Rectal smooth muscle tissue (tissue), 1 donor: Measurements from ENCODE around the gene NEDD4L.

ENCODE experiments used
- H3K27ac ChIP-seq: one replicate; pipeline ENCODE4 v1.7.0; 2013; ENCODE audit warnings: low read depth, low read length, inconsistent platforms
- H3K27me3 ChIP-seq: one replicate; pipeline ENCODE4 v1.7.0; 2013; ENCODE audit warnings: low read length; ENCODE audit not compliant: control insufficient read depth, insufficient read depth
- H3K36me3 ChIP-seq: one replicate; pipeline ENCODE4 v1.7.0; 2013; ENCODE audit warnings: low read length; ENCODE audit not compliant: control insufficient read depth, insufficient read depth
- H3K4me1 ChIP-seq: one replicate; pipeline ENCODE4 v1.7.0; 2013; ENCODE audit warnings: low read length; ENCODE audit not compliant: control insufficient read depth, insufficient read depth
- H3K4me3 ChIP-seq: one replicate; pipeline ENCODE4 v1.7.0; 2013; ENCODE audit warnings: low read length
- H3K9ac ChIP-seq: one replicate; pipeline ENCODE4 v1.7.0; 2013; ENCODE audit warnings: low read length

Gene NEDD4L

DNA sequence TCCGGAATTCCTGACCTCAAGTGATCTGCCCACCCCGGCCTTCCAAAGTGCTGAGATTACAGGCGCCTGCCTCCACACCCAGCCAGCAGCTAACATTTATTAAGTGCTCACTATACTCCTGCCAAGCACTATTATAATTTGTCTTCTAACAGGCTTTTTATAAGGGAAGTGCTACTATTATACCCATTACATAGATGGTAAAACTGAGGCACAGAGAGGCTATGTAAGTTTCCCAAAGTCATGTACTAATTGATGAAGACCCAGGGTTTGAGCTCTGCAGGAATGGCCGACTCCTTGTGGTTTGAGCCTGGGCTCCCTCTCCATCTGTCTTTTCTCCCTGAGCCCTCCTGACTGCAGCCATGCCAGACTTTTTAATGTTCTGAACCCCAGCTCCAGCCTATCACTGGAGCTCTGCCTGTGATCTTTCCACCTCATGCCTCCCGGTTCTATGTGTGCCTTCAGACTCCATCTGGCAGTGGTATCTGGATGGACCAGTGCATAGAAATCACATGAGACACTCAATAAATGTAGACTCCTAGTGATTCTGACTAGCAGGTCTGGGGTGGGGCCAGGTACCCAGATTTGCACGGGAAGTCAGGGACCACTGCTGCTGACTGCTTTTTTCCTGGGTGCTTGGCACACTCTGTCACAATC is 197.1 kb downstream of the NEDD4L start:
- Histone ChIP-seq H3K4me1 (no peaks in the 10 kb centered on the region), H3K4me3 (no peak overlapping the region), H3K27me3 (no peaks in the 10 kb centered on the region), H3K27ac (no peak overlapping the region), H3K9ac (no peak overlapping the region), H3K36me3 (no peaks in the 10 kb centered on the region)

DNA sequence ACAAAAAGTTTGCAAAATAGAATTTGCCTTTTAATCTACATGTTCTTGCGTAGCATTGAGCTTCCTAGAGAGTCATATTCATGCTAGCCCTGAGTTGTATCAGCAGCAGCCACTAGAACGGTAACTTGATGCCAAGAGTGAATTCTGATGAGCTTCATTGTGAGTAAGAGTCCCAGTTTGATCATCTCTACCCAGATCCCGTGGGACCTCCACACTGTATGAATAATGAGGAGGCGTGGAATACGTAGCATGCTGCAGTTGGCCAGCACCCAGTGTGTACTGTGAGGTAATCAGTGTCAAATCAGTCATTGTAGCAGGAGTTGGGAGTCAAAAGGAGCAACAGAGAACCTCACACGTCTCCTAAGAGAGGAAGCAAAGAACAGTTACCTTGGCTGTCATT is 197.9 kb downstream of the NEDD4L start:
- no peaks in the 10 kb centered on the region for H3K36me3 ChIP-seq
- no peak overlapping the region for H3K9ac ChIP-seq
- H3K27me3 ChIP-seq, result no peaks in the 10 kb centered on the region
- H3K4me3 ChIP-seq, result no peak overlapping the region
- no peak overlapping the region for H3K27ac ChIP-seq
- H3K4me1 ChIP-seq, result no peaks in the 10 kb centered on the region

DNA sequence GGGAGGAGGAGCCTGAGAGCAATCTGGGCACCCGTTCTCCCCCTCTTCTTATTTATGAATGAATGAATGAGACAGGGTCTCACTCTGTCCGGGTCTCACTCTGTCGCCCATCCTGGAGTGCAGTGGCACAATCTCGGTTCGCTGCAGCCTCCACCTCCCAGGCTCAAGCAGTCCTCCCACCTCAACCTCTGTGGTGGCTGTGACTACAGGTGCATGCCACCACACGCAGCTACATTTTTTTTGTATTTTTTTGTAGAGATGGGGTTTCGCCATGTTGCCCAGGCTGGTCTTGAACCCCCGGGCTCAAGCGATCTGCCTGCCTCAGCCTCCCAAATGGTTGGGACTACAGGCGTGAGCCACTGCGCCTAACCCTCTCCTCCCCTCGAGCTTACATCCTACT is 198.4 kb downstream of the NEDD4L start:
- no peak overlapping the region for H3K27ac ChIP-seq

DNA sequence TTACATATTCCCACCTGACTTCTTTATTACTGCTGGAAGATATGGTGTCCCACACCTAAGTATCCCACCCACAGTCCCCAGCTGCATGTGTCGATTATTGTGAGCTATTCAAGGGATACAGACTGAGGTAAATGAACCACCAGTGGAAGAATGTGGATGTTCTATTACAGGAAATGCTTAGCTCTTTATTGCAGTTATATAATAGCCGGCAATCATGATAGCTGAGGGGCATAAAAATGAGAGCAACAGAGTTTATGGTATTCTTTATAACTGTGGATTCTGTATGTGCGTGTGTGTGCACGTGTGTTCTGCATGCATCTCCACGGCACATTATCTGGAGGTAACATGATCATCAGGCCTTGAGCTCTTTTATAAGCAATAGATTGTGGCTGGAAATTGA is 198.9 kb downstream of the NEDD4L start:
- H3K36me3 ChIP-seq, result no peaks in the 10 kb centered on the region
- H3K4me1 ChIP-seq, result no peaks in the 10 kb centered on the region
- H3K27ac ChIP-seq, result no peak overlapping the region
- no peak overlapping the region for H3K9ac ChIP-seq
- no peaks in the 10 kb centered on the region for H3K27me3 ChIP-seq
- H3K4me3 ChIP-seq, result no peak overlapping the region

More for the DNA sequence above, 198.4 kb downstream of the NEDD4L start:
- no peaks in the 10 kb centered on the region for H3K4me1 ChIP-seq
- no peak overlapping the region for H3K9ac ChIP-seq
- H3K4me3 ChIP-seq, result no peak overlapping the region
- no peaks in the 10 kb centered on the region for H3K36me3 ChIP-seq
- H3K27me3 ChIP-seq, result no peaks in the 10 kb centered on the region

DNA sequence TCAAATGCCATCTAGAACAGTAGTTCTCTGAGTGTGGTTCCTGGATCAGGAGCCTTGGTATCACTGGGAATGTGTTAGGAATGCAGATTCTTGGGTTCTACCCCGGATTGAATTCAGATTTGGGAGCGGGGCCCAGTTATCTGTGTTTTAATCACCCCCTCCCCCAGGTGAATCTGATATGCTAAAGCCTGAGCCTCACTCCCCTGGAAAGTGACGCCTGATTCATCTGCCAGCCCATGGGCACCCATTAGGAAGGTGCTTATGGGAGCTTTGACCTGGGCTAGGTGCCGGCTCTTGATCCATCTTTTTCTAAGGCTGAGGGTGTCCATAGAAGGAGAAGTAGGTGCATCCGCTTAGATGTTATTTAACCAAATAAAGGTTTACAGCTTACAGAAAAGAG is 199.4 kb downstream of the NEDD4L start:
- no peak overlapping the region for H3K9ac ChIP-seq
- H3K4me3 ChIP-seq, result no peak overlapping the region
- no peaks in the 10 kb centered on the region for H3K27me3 ChIP-seq
- H3K36me3 ChIP-seq, result no peaks in the 10 kb centered on the region
- no peak overlapping the region for H3K27ac ChIP-seq
- H3K4me1 ChIP-seq, result no peaks in the 10 kb centered on the region

DNA sequence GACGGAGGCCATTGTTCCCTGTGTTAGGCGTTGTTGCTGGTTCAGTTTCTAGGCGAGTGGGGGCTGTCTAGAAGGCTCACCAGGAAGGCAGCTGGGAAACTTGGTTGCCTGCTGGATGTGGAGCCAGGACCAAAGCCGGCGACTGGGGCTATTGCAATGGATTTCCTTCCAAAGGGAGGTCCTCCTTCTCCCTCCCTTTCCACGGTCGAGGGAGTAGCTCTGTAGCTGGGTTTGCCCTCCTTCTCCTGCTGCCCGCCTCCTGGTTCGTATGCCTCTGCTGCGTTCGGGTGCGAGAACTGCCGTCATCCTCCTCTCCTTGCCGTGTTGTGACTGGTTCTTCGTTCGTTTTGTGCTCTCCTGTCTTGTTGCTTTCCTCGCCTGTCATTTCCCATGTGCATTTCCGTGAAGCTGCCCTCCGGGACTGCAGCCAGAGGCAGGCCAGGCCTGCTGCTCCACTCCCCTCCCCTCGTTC is 203.4 kb downstream of the NEDD4L start:
- Histone ChIP-seq H3K9ac (no peak overlapping the region), H3K27me3 (no peaks in the 10 kb centered on the region), H3K4me3 (peak overlapping the region; percentile 14), H3K27ac (peak overlapping the region; percentile 82), H3K4me1 (no peaks in the 10 kb centered on the region), H3K36me3 (no peaks in the 10 kb centered on the region)

DNA sequence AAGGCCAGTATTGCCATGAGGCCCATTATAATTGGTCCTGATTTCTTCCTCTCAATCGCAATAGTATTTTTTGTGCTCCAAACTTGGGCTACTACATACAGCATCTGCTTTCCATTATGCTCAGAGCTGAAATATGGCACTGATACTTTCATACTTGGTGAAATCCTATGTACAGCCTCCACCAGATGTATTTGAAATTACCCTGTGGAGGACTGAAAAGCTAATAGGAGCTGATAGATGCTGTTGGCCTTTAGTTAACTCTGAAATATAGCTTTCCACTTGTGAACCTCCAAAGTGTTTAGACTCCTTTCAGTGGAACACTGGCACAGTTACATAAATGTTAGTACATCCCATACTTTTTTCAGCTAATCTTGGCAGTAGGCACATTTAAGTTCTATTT is 205.7 kb downstream of the NEDD4L start:
- Histone ChIP-seq H3K9ac (no peak overlapping the region), H3K27me3 (no peaks in the 10 kb centered on the region), H3K4me3 (no peak overlapping the region), H3K36me3 (no peaks in the 10 kb centered on the region), H3K4me1 (peaks cover 10% of the 10 kb centered on the region), H3K27ac (no peak overlapping the region)

DNA sequence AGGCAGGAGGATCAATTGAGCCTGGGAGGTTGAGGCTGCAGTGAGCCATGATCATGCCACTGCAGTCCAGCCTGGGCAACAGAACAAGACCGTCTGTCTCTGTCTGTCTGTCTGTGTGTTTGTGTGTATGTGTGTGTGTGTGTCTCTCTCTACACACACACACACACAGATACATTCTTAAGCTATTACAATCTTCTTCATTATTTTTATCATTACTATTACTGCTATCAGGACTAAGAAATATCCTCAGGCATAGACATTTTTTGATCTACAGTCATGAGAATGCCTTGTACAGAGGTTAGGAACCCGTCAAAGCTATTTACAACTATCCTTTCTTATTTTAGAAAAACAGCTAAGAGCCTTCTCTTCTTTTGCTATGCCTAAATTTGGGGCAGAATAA is 207.4 kb downstream of the NEDD4L start:
- no peak overlapping the region for H3K9ac ChIP-seq
- H3K27ac ChIP-seq, result peak overlapping the region; percentile 48
- no peak overlapping the region for H3K4me3 ChIP-seq
- peaks cover 10% of the 10 kb centered on the region for H3K4me1 ChIP-seq
- no peaks in the 10 kb centered on the region for H3K27me3 ChIP-seq
- H3K36me3 ChIP-seq, result no peaks in the 10 kb centered on the region

DNA sequence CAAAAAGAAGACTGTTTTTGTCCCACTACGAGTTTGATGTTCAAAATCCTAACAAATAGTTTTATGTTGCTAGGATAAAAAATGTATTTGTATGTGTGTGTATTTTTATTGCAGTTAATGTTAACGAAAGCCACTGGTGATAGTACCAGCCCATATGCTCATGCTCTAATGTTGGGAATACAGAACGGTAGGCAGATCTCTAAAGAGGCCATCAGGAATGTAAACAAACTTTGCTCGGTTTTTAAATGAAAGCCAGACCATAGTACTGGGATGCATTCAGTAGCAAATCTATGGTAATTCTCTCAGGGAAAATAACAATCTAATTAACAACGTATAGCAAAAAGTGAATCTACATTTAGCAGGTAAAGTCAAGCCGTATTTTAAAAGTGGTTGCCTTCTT is 208.1 kb downstream of the NEDD4L start:
- H3K36me3 ChIP-seq, result no peaks in the 10 kb centered on the region
- H3K9ac ChIP-seq, result no peak overlapping the region
- peaks cover 10% of the 10 kb centered on the region for H3K4me1 ChIP-seq
- no peak overlapping the region for H3K4me3 ChIP-seq
- H3K27ac ChIP-seq, result peak overlapping the region; percentile 10
- no peaks in the 10 kb centered on the region for H3K27me3 ChIP-seq

DNA sequence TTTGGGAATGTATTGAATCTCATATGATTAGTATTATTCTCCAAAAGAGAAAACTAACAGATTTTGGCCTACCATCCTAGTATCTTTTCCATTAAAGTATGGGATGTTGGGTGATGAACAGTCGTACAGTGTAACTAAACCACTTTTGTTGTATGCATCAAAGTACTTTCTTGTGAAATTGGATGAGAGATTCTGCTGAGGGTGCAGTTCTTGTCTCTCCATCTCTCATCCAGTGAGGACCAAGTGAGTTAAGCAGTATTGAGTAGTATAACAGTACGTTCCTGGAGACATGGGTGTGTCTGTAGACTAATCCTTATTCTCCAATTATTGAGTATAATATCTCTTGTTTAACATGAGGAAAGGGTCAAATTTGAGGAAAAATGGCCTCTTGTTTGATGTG is 209.3 kb downstream of the NEDD4L start:
- no peak overlapping the region for H3K4me3 ChIP-seq
- H3K9ac ChIP-seq, result no peak overlapping the region
- no peaks in the 10 kb centered on the region for H3K27me3 ChIP-seq
- no peak overlapping the region for H3K27ac ChIP-seq
- H3K4me1 ChIP-seq, result peaks cover 10% of the 10 kb centered on the region
- no peaks in the 10 kb centered on the region for H3K36me3 ChIP-seq

DNA sequence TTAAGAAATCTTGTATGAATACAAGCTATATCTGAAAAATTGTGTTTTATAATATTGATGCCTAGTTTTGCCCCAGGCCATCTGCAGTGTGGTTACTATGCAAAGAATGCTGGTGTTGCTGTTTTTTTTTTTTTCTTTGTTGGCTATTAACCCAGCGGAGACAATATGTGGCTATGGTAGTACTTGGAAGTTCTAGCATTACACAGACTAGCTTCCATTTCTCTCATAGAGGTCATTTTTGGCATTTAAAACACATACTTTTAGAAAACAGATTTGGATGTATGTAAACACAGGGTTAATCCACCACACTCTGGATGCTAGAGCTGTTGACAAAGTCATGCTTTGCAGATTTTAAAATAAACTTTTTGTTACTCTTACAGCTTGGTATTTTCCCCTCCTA is 209.8 kb downstream of the NEDD4L start:
- no peak overlapping the region for H3K4me3 ChIP-seq
- no peak overlapping the region for H3K9ac ChIP-seq
- no peaks in the 10 kb centered on the region for H3K36me3 ChIP-seq
- no peaks in the 10 kb centered on the region for H3K27me3 ChIP-seq
- peaks cover 10% of the 10 kb centered on the region for H3K4me1 ChIP-seq
- no peak overlapping the region for H3K27ac ChIP-seq

DNA sequence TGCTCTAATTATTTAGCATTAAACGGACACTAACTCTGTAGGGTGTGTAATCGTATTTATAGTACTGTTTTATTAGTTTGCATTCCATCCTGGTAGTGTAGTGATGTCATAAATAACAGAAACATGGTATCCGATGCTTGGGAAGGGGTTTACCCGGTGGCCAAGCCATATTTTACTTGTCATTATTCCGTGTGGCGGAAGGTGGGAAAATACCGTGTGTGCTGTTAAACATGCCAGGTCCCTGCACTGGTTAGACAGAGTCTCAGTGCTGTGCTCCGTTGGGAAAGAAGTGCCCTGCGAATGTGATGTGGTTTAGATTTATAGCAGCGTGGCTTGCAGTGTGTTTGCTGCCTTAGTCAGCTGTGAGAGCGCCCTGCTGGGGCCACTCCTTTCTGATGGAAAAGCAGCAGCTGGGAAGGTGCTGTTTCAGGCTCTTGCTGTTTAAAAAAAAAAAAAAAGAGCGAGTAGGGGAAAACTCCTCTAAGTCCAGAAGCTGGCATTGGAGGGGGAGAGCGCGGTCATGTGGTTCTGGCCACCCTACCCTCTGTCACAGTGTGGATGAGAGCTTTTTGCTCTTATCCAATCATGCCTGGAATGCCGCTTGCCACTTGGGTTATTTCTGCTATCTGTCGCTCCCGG is 211.0 kb downstream of the NEDD4L start:
- Histone ChIP-seq H3K9ac (no peak overlapping the region), H3K27me3 (no peaks in the 10 kb centered on the region), H3K27ac (peak overlapping the region; percentile 38), H3K4me1 (peaks cover 10% of the 10 kb centered on the region), H3K36me3 (no peaks in the 10 kb centered on the region), H3K4me3 (no peak overlapping the region)

DNA sequence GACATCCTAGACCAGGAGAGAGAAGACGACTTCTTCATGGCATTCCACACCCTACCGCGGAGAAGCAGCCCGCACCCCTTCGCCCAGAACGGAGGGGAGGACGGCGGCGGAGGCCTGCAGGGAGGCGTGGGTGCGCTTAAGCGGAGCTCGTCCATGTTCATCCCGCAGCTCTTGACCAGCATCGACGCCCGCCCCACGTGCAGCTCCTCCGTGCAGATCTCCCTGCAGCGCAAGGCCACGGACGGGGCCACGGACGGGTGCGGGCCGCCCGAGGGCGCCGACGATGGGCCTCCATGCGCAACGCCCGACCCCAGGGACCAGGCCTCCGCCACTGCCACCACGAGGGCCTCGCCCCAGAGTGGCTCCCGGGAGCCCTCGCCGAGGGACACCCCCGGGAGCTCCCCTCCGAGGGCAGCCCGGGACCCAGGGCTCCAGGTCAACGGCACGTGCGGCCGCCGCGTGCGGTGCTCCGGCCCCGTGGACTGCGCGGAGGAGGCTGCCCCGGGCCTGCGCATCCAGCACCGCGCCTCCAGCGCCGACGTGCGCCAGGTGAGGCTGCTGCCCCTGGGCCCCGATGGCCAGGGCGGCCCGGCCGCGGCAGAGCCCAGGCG is 211.8 kb downstream of the NEDD4L start:
- Histone ChIP-seq H3K36me3 (no peaks in the 10 kb centered on the region), H3K4me3 (no peak overlapping the region), H3K9ac (no peak overlapping the region), H3K27ac (peak overlapping the region; percentile 38), H3K4me1 (peaks cover 10% of the 10 kb centered on the region), H3K27me3 (no peaks in the 10 kb centered on the region)
